D721Med (cell line): ENCODE data around the gene ANKRD28.

Experiments used
- DNase-seq: peaks from one replicate; pipeline ENCODE4 v3.0.0; 2011; ENCODE audit warnings: low spot score; ENCODE audit not compliant: insufficient read length
- FAIRE-seq: peaks from 2 replicates; lab custom pipeline; 2011; peaks lifted over from hg19 to GRCh38; lab: Jason Lieb, UNC
- CTCF ChIP-seq: IDR thresholded peaks from 2 replicates; pipeline ENCODE4 v1.5.1; 2012; ENCODE audit warnings: mild to moderate bottlenecking, control low read depth; ENCODE audit not compliant: insufficient read depth; ENCODE audit errors: missing control alignments

The ANKRD28 gene

GRCh38 chr3:15638891-15639262 is 158.9 kb downstream of the ANKRD28 start:
- DNase-seq (no peak), FAIRE-seq (no peak)
- no peak for TF ChIP-seq CTCF

DNA sequence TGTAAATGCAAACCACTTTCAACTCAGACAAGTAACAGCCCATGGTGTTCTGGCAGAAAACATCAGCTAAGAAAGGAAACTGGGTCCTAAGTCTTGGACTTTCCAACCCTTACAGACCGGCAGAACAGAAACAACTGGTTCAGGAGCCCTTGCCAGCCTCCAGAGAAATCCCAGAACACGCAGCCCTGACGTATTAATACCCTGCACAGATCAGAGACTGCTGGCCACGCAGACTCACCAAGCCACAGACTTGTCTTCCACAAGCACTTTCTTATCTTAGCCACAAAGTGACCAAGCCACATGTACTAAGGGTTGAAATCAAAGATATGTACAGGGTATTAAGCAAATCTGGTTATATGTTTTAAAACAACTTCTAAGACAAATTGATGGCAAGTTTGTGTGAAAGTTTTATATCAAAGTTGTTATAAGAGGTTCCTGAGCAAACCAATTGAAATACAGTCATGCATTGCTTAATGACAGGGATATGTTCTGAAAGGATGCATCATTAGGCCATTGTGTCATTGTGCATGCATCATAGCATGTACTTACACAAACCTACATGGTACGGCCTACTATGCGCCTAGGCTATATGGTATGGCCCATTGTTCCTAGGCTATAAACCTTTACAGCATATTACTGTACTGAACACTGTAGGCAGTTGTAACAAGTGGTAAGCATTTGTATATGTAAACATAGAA is 159.4 kb downstream of the ANKRD28 start:
- FAIRE-seq (no peak), DNase-seq (no peak)
- no peak for TF ChIP-seq CTCF

DNA sequence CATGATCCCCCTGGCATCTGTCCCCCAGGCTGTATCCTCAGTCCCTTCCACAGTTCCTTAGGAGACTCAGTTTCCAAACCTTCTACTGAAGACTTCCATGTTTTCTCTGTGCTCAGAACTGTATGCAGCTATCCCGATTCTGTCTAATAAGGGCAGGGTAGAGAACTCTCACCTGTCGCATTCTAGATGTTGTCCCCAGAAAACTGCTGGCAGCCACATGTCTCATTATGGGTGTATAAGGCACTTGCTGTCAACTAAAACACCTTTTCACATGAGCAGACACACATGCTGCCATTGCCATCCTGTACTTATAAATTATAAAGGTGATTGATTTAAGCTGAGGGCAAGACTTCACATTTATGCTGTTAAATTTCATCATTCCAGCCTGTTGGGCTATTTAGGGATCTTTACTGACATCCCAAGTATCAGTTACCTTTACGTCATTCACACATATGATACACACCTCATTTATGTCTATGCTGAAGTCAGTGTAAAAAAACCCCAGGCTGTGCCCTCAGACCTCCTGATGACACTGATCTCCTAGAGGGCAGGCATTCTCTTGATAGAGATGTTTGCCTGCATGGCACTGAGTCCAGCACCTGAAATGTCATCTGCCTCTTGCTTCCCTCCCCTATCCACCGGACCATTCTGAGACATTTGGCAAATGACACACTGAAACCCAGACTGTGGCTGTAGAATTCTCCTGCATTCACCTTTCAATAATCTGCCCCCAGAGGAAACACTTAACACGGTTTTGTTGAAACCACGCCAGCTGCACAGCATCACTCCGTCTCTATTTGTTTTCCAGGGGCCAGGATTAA is 160.4 kb downstream of the ANKRD28 start:
- no peak for DNase-seq
- no peak for TF ChIP-seq CTCF
- no peak for FAIRE-seq

DNA sequence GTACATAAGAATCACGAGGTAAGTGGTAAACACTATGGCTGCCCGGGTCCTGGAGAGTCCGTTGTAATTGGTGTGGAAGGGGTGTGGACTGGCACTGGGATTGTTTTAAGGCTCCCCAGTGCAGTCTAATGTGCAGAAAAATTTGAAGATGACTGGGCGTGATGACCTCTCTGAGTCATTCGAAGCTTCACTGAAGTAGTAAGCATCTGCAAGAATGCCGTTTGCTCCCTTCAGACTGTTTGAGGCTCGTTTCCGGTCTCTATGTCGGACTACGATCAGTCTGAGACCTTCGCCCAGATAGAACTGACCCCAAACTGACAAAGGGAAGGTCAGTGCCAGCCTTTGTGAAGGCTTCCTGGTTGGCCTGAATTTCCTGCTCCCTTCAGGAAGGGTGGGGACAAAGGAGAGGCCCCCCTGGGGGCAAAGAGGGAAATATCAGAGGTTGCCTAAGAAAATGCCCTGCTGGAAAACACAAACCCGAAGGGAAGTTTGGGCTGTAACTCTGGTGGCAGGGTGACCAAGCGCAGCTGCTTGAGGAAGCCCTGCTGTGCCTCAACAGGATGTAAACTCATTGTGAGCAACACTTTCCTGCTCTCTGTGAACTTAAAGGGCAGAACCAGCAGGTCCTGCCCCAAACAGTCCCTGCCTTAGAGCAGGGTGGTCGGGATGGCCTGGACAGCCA is 161.6 kb downstream of the ANKRD28 start:
- DNase-seq (no peak), FAIRE-seq (no peak)
- TF ChIP-seq CTCF = no peak

DNA sequence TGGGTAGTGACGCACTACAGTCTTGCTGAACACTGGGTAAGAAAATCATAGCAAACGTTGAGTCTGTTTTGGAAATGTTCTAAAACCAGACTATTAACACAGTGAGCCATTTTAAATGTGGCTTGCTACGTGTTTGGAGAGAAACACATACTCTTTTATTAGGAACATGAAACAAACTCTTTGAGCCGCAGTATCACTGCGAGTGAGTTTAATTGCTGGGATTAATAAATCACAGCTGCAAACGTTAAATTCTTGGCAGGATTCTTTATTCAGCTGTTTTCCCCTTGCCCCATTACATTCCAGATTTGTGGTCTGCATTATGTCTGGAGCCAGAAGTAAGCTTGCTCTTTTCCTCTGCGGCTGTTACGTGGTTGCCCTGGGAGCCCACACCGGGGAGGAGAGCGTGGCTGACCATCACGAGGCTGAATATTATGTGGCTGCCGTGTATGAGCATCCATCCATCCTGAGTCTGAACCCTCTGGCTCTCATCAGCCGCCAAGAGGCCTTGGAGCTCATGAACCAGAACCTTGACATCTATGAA is 162.6 kb downstream of the ANKRD28 start:
- DNase-seq = no peak
- TF ChIP-seq CTCF = no peak
- FAIRE-seq = no peak

DNA sequence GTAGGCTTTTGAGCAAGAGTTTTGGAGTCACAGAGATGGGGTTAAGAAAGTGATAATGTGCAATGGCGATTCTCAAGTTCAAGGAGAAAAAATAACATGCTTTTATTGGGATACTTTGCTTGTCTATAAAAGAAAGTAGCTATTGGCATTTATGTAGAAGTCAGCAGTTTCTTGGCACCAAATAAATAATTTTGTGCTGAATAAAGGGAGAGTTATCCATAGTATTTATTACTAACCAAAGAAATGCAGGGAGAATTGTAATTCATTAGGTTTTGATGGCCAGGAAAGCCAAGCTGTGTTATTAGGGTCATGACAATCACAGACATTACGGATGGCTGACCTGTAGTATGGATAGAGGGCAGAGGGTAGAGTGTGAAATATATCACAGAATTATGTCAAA is 163.1 kb downstream of the ANKRD28 start:
- TF ChIP-seq CTCF = no peak
- FAIRE-seq (no peak), DNase-seq (no peak)
